GM23338 (cell line): ENCODE data around the gene TMEM132A. TPM values are rescaled to one million over a fixed set of nuclear protein-coding genes. Genes with fewer than 3 reads are reported as not detected.

Experiments
- ATAC-seq: fragments of 200-7000 bp; cut with Tn5 transposase; 3 replicates; pipeline ENCODE4 v1.9.1; 2020
- DNase-seq: peaks from one replicate; pipeline ENCODE4 v3.0.0-alpha.2; 2015; ENCODE audit warnings: low spot score
- H2AFZ ChIP-seq: fragments of 200-600 bp; sonication (generic); 2 replicates; pipeline ENCODE4 v1.8.0; 2016; ENCODE audit warnings: antibody characterized with exemption, mild to moderate bottlenecking, moderate library complexity
- H3F3A ChIP-seq: fragments of 200-600 bp; sonication (generic); replicated peaks from 2 replicates; pipeline ENCODE4 v1.8.0; 2017; ENCODE audit warnings: antibody characterized with exemption, mixed run types, low read depth
- H3K27ac ChIP-seq: fragments of 200-600 bp; sonication (generic); 2 replicates; pipeline ENCODE4 v1.6.1; 2016; ENCODE audit warnings: low read depth
- H3K27me3 ChIP-seq: fragments of 200-600 bp; sonication (generic); 2 replicates; pipeline ENCODE4 v1.8.0; 2016; ENCODE audit warnings: mild to moderate bottlenecking, mixed run types, moderate library complexity; ENCODE audit not compliant: insufficient read depth
- H3K36me3 ChIP-seq: fragments of 200-600 bp; sonication (generic); 2 replicates; pipeline ENCODE4 v1.8.0; 2016; ENCODE audit warnings: mild to moderate bottlenecking; ENCODE audit not compliant: insufficient read depth
- H3K4me1 ChIP-seq: fragments of 200-600 bp; sonication (generic); 2 replicates; pipeline ENCODE4 v1.8.0; 2016; ENCODE audit warnings: mild to moderate bottlenecking, moderate library complexity; ENCODE audit not compliant: insufficient read depth
- H3K4me2 ChIP-seq: fragments of 200-600 bp; sonication (generic); 2 replicates; pipeline ENCODE4 v1.7.1; 2017; ENCODE audit warnings: mixed run types
- H3K4me3 ChIP-seq: fragments of 200-600 bp; sonication (generic); 2 replicates; pipeline ENCODE4 v1.6.1; 2016; ENCODE audit warnings: mixed run types
- H3K79me2 ChIP-seq: fragments of 200-600 bp; sonication (generic); replicated peaks from 2 replicates; pipeline ENCODE4 v1.8.0; 2017; ENCODE audit warnings: mild to moderate bottlenecking; ENCODE audit not compliant: insufficient read depth
- H3K9me2 ChIP-seq: fragments of 200-600 bp; sonication (generic); 2 replicates; pipeline ENCODE4 v1.8.0; 2017; ENCODE audit not compliant: insufficient read depth
- H4K20me1 ChIP-seq: fragments of 200-600 bp; sonication (generic); replicated peaks from 2 replicates; pipeline ENCODE4 v1.8.0; 2017; ENCODE audit warnings: mild to moderate bottlenecking; ENCODE audit not compliant: insufficient read depth
- H3K27ac Mint-ChIP-seq: 2 replicates; pipeline ENCODE4 v1.8.0; 2020; ENCODE audit warnings: inconsistent platforms, mild to moderate bottlenecking, moderate library complexity, mixed read lengths
- H3K27me3 Mint-ChIP-seq: 3 replicates; pipeline ENCODE4 v1.8.0; 2022; ENCODE audit warnings: low read depth, mild to moderate bottlenecking, moderate library complexity, mixed read lengths, inconsistent platforms; ENCODE audit not compliant: insufficient read depth, poor library complexity
- H3K36me3 Mint-ChIP-seq: 3 replicates; pipeline ENCODE4 v1.8.0; 2021; ENCODE audit warnings: low read depth, mild to moderate bottlenecking, inconsistent platforms, moderate library complexity, mixed read lengths
- H3K4me1 Mint-ChIP-seq: 3 replicates; pipeline ENCODE4 v1.8.0; 2020; ENCODE audit warnings: mild to moderate bottlenecking, inconsistent platforms, mixed read lengths
- H3K4me3 Mint-ChIP-seq: 3 replicates; pipeline ENCODE4 v1.8.0; 2021; ENCODE audit warnings: moderate library complexity, mild to moderate bottlenecking, inconsistent platforms, mixed read lengths
- H3K9me3 Mint-ChIP-seq: 3 replicates; pipeline ENCODE4 v1.8.0; 2020; ENCODE audit warnings: moderate library complexity, mild to moderate bottlenecking, inconsistent platforms, mixed read lengths
- CREB1 ChIP-seq: fragments of 250-450 bp; sonication (Bioruptor Pico); IDR thresholded peaks from 2 replicates; pipeline ENCODE4 v1.5.0; 2020; ENCODE audit warnings: low read depth, mild to moderate bottlenecking, moderate library complexity
- ZNF114 ChIP-seq: fragments of 250-450 bp; sonication (Bioruptor Pico); IDR thresholded peaks from 2 replicates; pipeline ENCODE4 v1.5.0; 2020; ENCODE audit warnings: mild to moderate bottlenecking, moderate library complexity
- ZNF331 ChIP-seq: fragments of 250-450 bp; sonication (Bioruptor Pico); IDR thresholded peaks from 2 replicates; pipeline ENCODE4 v1.5.0; 2020; ENCODE audit warnings: low read depth, mild to moderate bottlenecking, moderate library complexity
- polyA plus RNA-seq: library from polyadenylated mRNA; unstranded; fragments of >200 nt; fragmentation: Nextera tagmentation; extraction: Ambion mirVana; gene quantifications from 2 replicates; pipeline ENCODE4 v1.2.1, GENCODE V29; 2016
- total RNA-seq: library from RNA; depleted of rRNA; stranded (reverse); fragments of >200 nt; shearing (Covaris generic); gene quantifications from 2 replicates; pipeline ENCODE4 v1.2.3, GENCODE V29; 2014
- TF ChIP-seq, protein P1 (sequence below): IDR thresholded peaks from one replicate; pipeline ENCODE4 v1.6.1; 2018; ENCODE audit warnings: antibody characterized with exemption; ENCODE audit not compliant: unreplicated experiment
- TF ChIP-seq, protein P2 (sequence below): fragments of 250-450 bp; sonication (Bioruptor Pico); IDR thresholded peaks from 2 replicates; pipeline ENCODE4 v1.5.0; 2020; ENCODE audit warnings: mild to moderate bottlenecking, moderate library complexity
- TF ChIP-seq, protein P3 (sequence below), 2 experiments: fragments of 200-600 bp in 1 of 2; sonication (generic) in 1 of 2; conservative IDR thresholded peaks; 2 replicates each; pipeline versions ENCODE4 v1.5.1 to v1.6.1; 2016 to 2017; ENCODE audit warnings: antibody characterized with exemption in 2 of 2, low read depth in 2 of 2, mild to moderate bottlenecking in 2 of 2, moderate library complexity in 1 of 2

Gene TMEM132A
- total and polyA plus RNA-seq, 2 experiments from 2014 or later: 36.2 to 96.6 TPM

DNA sequence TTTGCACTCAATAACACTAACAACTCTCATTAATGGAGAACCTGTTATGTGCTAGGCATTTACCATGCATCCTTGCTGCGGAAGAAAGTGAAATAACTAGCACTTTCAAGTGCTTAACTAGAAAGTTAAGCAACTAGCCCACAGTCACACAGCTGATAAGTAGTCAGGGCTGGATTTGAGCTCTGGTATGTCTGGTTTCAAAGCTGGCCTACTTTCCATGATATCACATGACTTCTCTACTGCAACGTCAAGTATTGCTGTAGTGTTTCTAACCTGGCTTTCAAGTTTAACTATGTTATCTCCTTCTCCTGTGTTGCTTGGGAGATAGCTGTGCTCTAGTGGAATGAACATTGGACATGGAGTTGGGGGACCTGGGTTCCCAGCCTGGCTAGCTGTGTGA is 15.6 kb downstream of the TMEM132A start (continued):
- TF ChIP-seq, protein P1, sequence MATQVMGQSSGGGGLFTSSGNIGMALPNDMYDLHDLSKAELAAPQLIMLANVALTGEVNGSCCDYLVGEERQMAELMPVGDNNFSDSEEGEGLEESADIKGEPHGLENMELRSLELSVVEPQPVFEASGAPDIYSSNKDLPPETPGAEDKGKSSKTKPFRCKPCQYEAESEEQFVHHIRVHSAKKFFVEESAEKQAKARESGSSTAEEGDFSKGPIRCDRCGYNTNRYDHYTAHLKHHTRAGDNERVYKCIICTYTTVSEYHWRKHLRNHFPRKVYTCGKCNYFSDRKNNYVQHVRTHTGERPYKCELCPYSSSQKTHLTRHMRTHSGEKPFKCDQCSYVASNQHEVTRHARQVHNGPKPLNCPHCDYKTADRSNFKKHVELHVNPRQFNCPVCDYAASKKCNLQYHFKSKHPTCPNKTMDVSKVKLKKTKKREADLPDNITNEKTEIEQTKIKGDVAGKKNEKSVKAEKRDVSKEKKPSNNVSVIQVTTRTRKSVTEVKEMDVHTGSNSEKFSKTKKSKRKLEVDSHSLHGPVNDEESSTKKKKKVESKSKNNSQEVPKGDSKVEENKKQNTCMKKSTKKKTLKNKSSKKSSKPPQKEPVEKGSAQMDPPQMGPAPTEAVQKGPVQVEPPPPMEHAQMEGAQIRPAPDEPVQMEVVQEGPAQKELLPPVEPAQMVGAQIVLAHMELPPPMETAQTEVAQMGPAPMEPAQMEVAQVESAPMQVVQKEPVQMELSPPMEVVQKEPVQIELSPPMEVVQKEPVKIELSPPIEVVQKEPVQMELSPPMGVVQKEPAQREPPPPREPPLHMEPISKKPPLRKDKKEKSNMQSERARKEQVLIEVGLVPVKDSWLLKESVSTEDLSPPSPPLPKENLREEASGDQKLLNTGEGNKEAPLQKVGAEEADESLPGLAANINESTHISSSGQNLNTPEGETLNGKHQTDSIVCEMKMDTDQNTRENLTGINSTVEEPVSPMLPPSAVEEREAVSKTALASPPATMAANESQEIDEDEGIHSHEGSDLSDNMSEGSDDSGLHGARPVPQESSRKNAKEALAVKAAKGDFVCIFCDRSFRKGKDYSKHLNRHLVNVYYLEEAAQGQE: no peak
- no peak for TF ChIP-seq CREB1 (CRISPR knock-in tag)

DNA sequence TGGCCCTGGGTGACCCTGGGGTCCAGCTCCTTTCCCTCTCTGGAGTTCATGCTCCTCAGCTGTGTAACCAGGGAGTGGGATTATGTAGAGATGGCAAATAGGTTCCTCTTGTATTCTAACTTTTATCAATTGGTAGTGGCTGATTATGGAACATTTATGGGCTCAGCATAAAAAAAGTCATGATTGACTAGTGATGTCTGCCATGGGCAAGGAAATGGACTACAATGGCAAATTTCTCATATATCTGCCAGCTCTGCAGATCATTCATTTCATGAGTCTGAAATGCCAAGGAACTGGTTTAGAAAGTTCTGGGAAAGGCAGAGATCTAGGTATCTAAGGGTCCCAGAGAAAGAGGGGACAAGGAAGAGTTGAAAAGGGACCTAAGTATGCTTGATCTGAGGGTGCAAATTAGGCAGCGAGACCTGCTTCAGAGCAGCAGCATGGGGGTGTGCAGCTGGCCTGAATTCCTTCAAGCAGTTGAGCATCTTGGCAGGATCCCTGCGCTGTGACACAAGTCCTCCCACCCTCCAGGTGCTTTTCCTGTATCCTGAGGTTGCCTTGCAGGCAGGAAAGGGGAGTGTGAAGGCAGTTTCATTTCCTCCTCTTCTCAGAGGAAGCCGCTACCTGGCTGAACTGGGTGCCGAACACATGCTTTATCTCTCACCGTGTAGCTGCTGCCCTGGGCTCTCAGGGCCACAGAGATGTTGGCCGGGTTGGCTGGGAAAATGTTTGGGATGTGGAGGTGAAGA is 17.3 kb downstream of the TMEM132A start:
- H3K27ac ChIP-seq: no peak overlapping the region
- Mint-ChIP-seq H3K27ac (no peak overlapping the region), H3K36me3 (peaks cover 12% of the 10 kb centered on the region; the same call in 1 of the 3 replicates), H3K9me3 (no peaks in the 10 kb centered on the region), H3K4me1 (peaks cover 11% of the 10 kb centered on the region), H3K27me3 (peaks cover 11% of the 10 kb centered on the region), H3K4me3 (no peak overlapping the region)
- H3K27me3 ChIP-seq: no peaks in the 10 kb centered on the region
- no peaks in the 10 kb centered on the region for H3K79me2 ChIP-seq
- no peak overlapping the region for H3K4me2 ChIP-seq
- no peaks in the 10 kb centered on the region for H3K9me2 ChIP-seq
- no peak overlapping the region for H3K4me3 ChIP-seq
- no peaks in the 10 kb centered on the region for H3F3A ChIP-seq
- H2AFZ ChIP-seq: no peak overlapping the region
- ATAC-seq (no peak), DNase-seq (no peak)
- no peaks in the 10 kb centered on the region for H3K36me3 ChIP-seq
- H3K4me1 ChIP-seq: no peaks in the 10 kb centered on the region
- peaks cover 3% of the 10 kb centered on the region; the same call in 1 of the 2 replicates for H4K20me1 ChIP-seq
- TF ChIP-seq ZNF331: no peak
- TF ChIP-seq CREB1 (CRISPR knock-in tag): no peak
- TF ChIP-seq, protein P2, sequence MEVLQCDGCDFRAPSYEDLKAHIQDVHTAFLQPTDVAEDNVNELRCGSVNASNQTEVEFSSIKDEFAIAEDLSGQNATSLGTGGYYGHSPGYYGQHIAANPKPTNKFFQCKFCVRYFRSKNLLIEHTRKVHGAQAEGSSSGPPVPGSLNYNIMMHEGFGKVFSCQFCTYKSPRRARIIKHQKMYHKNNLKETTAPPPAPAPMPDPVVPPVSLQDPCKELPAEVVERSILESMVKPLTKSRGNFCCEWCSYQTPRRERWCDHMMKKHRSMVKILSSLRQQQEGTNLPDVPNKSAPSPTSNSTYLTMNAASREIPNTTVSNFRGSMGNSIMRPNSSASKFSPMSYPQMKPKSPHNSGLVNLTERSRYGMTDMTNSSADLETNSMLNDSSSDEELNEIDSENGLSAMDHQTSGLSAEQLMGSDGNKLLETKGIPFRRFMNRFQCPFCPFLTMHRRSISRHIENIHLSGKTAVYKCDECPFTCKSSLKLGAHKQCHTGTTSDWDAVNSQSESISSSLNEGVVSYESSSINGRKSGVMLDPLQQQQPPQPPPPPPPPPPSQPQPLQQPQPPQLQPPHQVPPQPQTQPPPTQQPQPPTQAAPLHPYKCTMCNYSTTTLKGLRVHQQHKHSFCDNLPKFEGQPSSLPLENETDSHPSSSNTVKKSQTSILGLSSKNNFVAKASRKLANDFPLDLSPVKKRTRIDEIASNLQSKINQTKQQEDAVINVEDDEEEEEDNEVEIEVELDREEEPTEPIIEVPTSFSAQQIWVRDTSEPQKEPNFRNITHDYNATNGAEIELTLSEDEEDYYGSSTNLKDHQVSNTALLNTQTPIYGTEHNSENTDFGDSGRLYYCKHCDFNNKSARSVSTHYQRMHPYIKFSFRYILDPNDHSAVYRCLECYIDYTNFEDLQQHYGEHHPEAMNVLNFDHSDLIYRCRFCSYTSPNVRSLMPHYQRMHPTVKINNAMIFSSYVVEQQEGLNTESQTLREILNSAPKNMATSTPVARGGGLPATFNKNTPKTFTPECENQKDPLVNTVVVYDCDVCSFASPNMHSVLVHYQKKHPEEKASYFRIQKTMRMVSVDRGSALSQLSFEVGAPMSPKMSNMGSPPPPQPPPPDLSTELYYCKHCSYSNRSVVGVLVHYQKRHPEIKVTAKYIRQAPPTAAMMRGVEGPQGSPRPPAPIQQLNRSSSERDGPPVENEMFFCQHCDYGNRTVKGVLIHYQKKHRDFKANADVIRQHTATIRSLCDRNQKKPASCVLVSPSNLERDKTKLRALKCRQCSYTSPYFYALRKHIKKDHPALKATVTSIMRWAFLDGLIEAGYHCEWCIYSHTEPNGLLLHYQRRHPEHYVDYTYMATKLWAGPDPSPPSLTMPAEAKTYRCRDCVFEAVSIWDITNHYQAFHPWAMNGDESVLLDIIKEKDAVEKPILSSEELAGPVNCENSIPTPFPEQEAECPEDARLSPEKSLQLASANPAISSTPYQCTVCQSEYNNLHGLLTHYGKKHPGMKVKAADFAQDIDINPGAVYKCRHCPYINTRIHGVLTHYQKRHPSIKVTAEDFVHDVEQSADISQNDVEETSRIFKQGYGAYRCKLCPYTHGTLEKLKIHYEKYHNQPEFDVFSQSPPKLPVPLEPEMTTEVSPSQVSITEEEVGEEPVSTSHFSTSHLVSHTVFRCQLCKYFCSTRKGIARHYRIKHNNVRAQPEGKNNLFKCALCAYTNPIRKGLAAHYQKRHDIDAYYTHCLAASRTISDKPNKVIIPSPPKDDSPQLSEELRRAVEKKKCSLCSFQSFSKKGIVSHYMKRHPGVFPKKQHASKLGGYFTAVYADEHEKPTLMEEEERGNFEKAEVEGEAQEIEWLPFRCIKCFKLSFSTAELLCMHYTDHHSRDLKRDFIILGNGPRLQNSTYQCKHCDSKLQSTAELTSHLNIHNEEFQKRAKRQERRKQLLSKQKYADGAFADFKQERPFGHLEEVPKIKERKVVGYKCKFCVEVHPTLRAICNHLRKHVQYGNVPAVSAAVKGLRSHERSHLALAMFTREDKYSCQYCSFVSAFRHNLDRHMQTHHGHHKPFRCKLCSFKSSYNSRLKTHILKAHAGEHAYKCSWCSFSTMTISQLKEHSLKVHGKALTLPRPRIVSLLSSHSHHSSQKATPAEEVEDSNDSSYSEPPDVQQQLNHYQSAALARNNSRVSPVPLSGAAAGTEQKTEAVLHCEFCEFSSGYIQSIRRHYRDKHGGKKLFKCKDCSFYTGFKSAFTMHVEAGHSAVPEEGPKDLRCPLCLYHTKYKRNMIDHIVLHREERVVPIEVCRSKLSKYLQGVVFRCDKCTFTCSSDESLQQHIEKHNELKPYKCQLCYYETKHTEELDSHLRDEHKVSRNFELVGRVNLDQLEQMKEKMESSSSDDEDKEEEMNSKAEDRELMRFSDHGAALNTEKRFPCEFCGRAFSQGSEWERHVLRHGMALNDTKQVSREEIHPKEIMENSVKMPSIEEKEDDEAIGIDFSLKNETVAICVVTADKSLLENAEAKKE (CRISPR knock-in tag): no peak
- TF ChIP-seq, protein P1: no peak
- TF ChIP-seq, protein P3, sequence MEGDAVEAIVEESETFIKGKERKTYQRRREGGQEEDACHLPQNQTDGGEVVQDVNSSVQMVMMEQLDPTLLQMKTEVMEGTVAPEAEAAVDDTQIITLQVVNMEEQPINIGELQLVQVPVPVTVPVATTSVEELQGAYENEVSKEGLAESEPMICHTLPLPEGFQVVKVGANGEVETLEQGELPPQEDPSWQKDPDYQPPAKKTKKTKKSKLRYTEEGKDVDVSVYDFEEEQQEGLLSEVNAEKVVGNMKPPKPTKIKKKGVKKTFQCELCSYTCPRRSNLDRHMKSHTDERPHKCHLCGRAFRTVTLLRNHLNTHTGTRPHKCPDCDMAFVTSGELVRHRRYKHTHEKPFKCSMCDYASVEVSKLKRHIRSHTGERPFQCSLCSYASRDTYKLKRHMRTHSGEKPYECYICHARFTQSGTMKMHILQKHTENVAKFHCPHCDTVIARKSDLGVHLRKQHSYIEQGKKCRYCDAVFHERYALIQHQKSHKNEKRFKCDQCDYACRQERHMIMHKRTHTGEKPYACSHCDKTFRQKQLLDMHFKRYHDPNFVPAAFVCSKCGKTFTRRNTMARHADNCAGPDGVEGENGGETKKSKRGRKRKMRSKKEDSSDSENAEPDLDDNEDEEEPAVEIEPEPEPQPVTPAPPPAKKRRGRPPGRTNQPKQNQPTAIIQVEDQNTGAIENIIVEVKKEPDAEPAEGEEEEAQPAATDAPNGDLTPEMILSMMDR (conservative IDR thresholded peaks at IDR 0.05; ENCODE audit: low read depth in 2 of 2): no peak
- no peak for TF ChIP-seq ZNF114 (CRISPR knock-in tag)
